ENCODE measurements around the gene RASAL2. TPM values are rescaled to one million over a fixed set of nuclear protein-coding genes. Genes with fewer than 3 reads are reported as not detected.

RASAL2 gene
- total and polyA plus RNA-seq, 2 of the 13 experiments (the other 11 are each of a cell fraction or from before 2014, with no cell fraction given) = 5.4 to 5.9 TPM

GRCh38 chr1:178098262-178098661 lies 4.4 kb downstream of the RASAL2 start:
- CTCF ChIA-PET (ENCODE audit: low intra/inter-chr PET ratio, low total read pairs) = no interaction called here
- DNase-seq (ENCODE audit: low spot score) (no peak), FAIRE-seq (no peak), ATAC-seq (no peak)
- intact Hi-C loops (cut with micrococcal nuclease; ENCODE audit: unreplicated experiment) = loop anchor here (10.0 kb wide), 1 partner anchor 187 kb away; no protein-coding TSS in a partner anchor
- Histone ChIP-seq H3K4me3 (replicated peaks in 1 of 3; ENCODE audit: insufficient read depth in 1 of 3, low read depth in 2 of 3, low read length in 3 of 3) (no peak overlapping the region), H2AFZ (ENCODE audit: low read length) (no peak overlapping the region), H3K9ac (ENCODE audit: insufficient read depth, low read depth, low read length) (no peak overlapping the region), H3K27ac (ENCODE audit: extremely low read length, insufficient read depth, low read length) (no peak overlapping the region), H3K9me3 (ENCODE audit: low read length) (no peaks in the 10 kb centered on the region), H3K79me2 (ENCODE audit: insufficient read depth, low read length) (peaks cover 43% of the 10 kb centered on the region), H3K27me3 (ENCODE audit: control insufficient read depth in 1 of 2, insufficient read depth in 2 of 2, low read length in 2 of 2) (no peaks in the 10 kb centered on the region; a peak in 1 of 5 replicates), H4K20me1 (ENCODE audit: insufficient read depth, low read length) (no peaks in the 10 kb centered on the region), H3K36me3 (replicated peaks in 1 of 2; ENCODE audit: control insufficient read depth in 1 of 2, insufficient read depth in 2 of 2, low read length in 2 of 2) (no peaks in the 10 kb centered on the region), H3K4me2 (ENCODE audit: low read depth, low read length) (no peak overlapping the region), H3K4me1 (ENCODE audit: insufficient read depth, low read length) (peaks cover 65% of the 10 kb centered on the region)
- in situ Hi-C loops (cut with HindIII; ENCODE audit: extremely low pct_ligation_motif_present, low pct_unique_long_range_greater_than_20kb) = no loop called here
- TF ChIP-seq ZFP36L2 (CRISPR knock-in tag; IDR thresholded peaks at IDR 0.05) = no peak
- TF ChIP-seq FOXP1 (IDR thresholded peaks at IDR 0.05) = no peak
- TF ChIP-seq FOXP1 (CRISPR knock-in tag; IDR thresholded peaks at IDR 0.05) = no peak
- no peak for TF ChIP-seq ZBTB40 (IDR thresholded peaks at IDR 0.05)
- TF ChIP-seq ZBTB40 (CRISPR knock-in tag; IDR thresholded peaks at IDR 0.05) = no peak
- no peak for TF ChIP-seq TOE1 (CRISPR knock-in tag; IDR thresholded peaks at IDR 0.05)
- TF ChIP-seq NCOA5 (CRISPR knock-in tag; IDR thresholded peaks at IDR 0.05) = no peak
- no peak for TF ChIP-seq TCF12 (IDR thresholded peaks at IDR 0.05)
- TF ChIP-seq TCF12 (CRISPR knock-in tag; IDR thresholded peaks at IDR 0.05) = no peak
- no peak for TF ChIP-seq RNF219 (CRISPR knock-in tag; IDR thresholded peaks at IDR 0.05)
- POLR2A ChIA-PET = no interaction called here
- BruUV-seq (replicated peaks) = no TSS peak
- 90% methylated on average over 3 of the region's 3 CpGs for WGBS (ENCODE audit: low lambda C conversion rate)

All from HepG2 (cell line).